ENCODE data around the gene UGGT1. TPM values are rescaled to one million over a fixed set of nuclear protein-coding genes. Genes with fewer than 3 reads are reported as not detected.

Gene UGGT1
- total RNA-seq, 1 experiment from 2014 or later: 74.1 TPM

- POLR2A ChIA-PET (ENCODE audit: low non-redundant PET): no interaction called here
- TF ChIP-seq EZH2 (IDR thresholded peaks at IDR 0.05; ENCODE audit: borderline replicate concordance, low read depth, low read length, poor library complexity, severe bottlenecking) (no peak), CTCF (conservative IDR thresholded peaks at IDR 0.05; ENCODE audit: low read depth, low read length) (no peak)
- no peak for DNase-seq (ENCODE audit: low spot score)
- Histone ChIP-seq H3K27me3 (replicated peaks; ENCODE audit: insufficient read depth, low read depth, low read length, poor library complexity) (no peaks in the 10 kb centered on the region), H3K4me3 (ENCODE audit: low read depth, low read length, poor library complexity, severe bottlenecking) (no peak overlapping the region), H3K36me3 (ENCODE audit: insufficient read depth, low read length, poor library complexity, severe bottlenecking) (peaks cover 44% of the 10 kb centered on the region), H3K4me1 (ENCODE audit: insufficient read depth, low read length, poor library complexity, severe bottlenecking) (peaks cover 19% of the 10 kb centered on the region), H3K27ac (ENCODE audit: low read depth, low read length, poor library complexity, severe bottlenecking) (no peak overlapping the region), H3K9me3 (ENCODE audit: low read depth, low read length, poor library complexity, severe bottlenecking) (no peaks in the 10 kb centered on the region)
- no TSS peak for BruUV-seq (replicated peaks)
- intact Hi-C loops (cut with micrococcal nuclease; ENCODE audit: unreplicated experiment): no loop called here
- CTCF ChIA-PET: no interaction called here
Observed at GRCh38 chr2:128158176-128158575, 67.2 kb downstream of the UGGT1 start.

- DNase-seq (ENCODE audit: low spot score): no peak
- no TSS peak for BruUV-seq (replicated peaks)
- H3K27me3 ChIP-seq (replicated peaks; ENCODE audit: insufficient read depth, low read depth, low read length, poor library complexity): no peaks in the 10 kb centered on the region
- intact Hi-C loops (cut with micrococcal nuclease; ENCODE audit: unreplicated experiment): no loop called here
- POLR2A ChIA-PET (ENCODE audit: low non-redundant PET): no interaction called here
- H3K9me3 ChIP-seq (ENCODE audit: low read depth, low read length, poor library complexity, severe bottlenecking): no peaks in the 10 kb centered on the region
- no peak for TF ChIP-seq EZH2 (IDR thresholded peaks at IDR 0.05; ENCODE audit: borderline replicate concordance, low read depth, low read length, poor library complexity, severe bottlenecking)
- no peak for TF ChIP-seq CTCF (conservative IDR thresholded peaks at IDR 0.05; ENCODE audit: low read depth, low read length)
- H3K36me3 ChIP-seq (ENCODE audit: insufficient read depth, low read length, poor library complexity, severe bottlenecking): peaks cover 34% of the 10 kb centered on the region
- no peak overlapping the region for H3K27ac ChIP-seq (ENCODE audit: low read depth, low read length, poor library complexity, severe bottlenecking)
- no peak overlapping the region for H3K4me3 ChIP-seq (ENCODE audit: low read depth, low read length, poor library complexity, severe bottlenecking)
- H3K4me1 ChIP-seq (ENCODE audit: insufficient read depth, low read length, poor library complexity, severe bottlenecking): peaks cover 19% of the 10 kb centered on the region
- CTCF ChIA-PET: no interaction called here
Observed at GRCh38 chr2:128159437-128159836, 68.4 kb downstream of the UGGT1 start.

GRCh38 chr2:128160616-128161275 lies 69.7 kb downstream of the UGGT1 start:
- no peak for DNase-seq (ENCODE audit: low spot score)
- Histone ChIP-seq H3K27me3 (replicated peaks; ENCODE audit: insufficient read depth, low read depth, low read length, poor library complexity) (no peaks in the 10 kb centered on the region), H3K4me3 (ENCODE audit: low read depth, low read length, poor library complexity, severe bottlenecking) (no peak overlapping the region), H3K27ac (ENCODE audit: low read depth, low read length, poor library complexity, severe bottlenecking) (no peak overlapping the region), H3K4me1 (ENCODE audit: insufficient read depth, low read length, poor library complexity, severe bottlenecking) (peaks cover 11% of the 10 kb centered on the region), H3K36me3 (ENCODE audit: insufficient read depth, low read length, poor library complexity, severe bottlenecking) (peaks cover 39% of the 10 kb centered on the region), H3K9me3 (ENCODE audit: low read depth, low read length, poor library complexity, severe bottlenecking) (no peaks in the 10 kb centered on the region)
- BruUV-seq (replicated peaks): no TSS peak
- ChIA-PET POLR2A (ENCODE audit: low non-redundant PET) (no interaction called here), CTCF (no interaction called here)
- intact Hi-C loops (cut with micrococcal nuclease; ENCODE audit: unreplicated experiment): no loop called here
- TF ChIP-seq EZH2 (IDR thresholded peaks at IDR 0.05; ENCODE audit: borderline replicate concordance, low read depth, low read length, poor library complexity, severe bottlenecking) (no peak), CTCF (conservative IDR thresholded peaks at IDR 0.05; ENCODE audit: low read depth, low read length) (no peak)
